HG03159 (cell line): ENCODE data around the gene MDH1.

Experiments used
- ATAC-seq: cut with Tn5 transposase; IDR thresholded peaks from one replicate; pipeline ENCODE4 v1.9.1; 2021; ENCODE audit warnings: mild to moderate bottlenecking, moderate library complexity; ENCODE audit not compliant: unreplicated experiment

Gene MDH1

DNA sequence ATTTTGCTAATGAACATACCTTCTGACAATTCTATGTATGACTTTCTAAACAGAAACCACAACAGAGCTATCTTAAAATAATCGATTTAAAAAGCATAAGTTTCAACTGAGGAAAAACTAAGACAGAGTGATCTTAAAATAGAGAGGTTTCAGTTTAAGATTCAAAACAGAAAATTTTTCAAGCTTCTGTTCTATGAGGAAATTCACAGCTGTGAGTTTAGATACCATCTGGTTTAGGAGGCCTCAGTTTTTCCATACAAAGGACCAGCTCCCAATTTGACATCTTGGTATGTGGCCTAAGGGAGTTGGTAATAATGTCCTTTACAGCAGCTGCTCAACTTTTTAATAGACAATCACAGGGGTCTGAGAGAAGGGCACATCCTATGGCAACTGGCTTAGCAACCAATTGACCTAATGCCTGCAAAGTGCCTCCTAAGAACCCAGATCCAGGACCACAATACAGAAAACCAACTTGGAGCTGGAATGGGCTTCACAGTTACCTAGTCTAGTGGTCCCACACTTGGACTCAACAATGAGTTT, 39.7 kb downstream of the MDH1 start:
- no peak for ATAC-seq

GRCh38 chr2:63631501-63631900, 42.7 kb downstream of the MDH1 start:
- no peak for ATAC-seq

DNA sequence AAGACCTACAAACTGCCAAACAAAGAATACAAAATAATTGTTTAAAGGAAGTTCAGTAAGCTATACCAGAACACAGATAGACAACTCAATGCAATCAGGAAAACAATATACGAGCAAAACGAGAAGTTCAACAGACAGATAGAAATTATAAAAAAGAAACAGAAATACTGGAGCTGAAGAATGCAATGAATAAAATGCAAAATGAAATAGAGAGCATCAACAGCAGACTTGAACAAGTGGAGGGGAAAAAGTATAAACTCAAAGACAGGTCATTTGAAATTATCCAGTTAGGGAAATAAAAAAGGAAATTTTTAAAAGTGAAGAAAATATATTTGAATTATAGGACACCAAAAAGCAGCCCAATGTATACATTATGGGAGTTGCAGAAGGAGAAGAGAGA, 43.6 kb downstream of the MDH1 start:
- no peak for ATAC-seq

GRCh38 chr2:63639344-63639743, 50.6 kb downstream of the MDH1 start:
- no peak for ATAC-seq

DNA sequence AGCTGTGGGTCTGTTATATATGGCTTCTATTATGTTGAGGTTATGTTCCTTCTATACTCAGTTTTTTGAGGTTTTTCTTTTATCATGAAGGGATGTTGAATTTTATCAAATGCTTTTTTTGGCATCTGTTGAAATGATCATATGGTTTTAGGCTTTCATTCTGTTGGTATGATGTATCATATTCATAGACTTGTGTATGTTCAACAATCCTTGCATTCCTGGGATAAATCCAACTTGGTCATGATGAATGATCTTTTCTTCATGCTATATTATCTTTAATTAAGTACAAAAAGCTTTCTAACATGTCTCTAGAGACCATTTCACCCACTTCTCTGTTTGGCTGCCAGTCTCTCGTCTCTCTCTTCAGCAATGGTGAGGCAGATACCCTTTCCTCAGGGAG, 54.2 kb downstream of the MDH1 start:
- ATAC-seq, result no peak

DNA sequence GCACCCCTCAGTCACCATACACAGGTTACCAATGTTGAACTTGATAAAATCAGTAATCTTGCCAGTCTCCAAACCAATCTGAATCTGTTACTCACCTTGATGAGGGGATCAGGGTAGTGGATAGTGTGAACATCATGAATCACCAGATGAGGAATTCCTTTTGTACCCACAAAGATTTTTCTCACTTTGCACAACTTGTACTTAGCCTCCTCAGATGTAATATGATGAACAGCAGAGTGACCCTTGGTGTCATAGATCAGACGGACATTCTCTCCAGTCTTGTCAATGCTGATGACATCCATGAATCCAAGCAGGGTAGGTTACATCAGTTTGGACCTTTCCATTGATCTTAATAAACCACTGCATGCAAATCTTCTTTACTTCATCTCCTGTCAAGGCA, 54.7 kb downstream of the MDH1 start:
- no peak for ATAC-seq

DNA sequence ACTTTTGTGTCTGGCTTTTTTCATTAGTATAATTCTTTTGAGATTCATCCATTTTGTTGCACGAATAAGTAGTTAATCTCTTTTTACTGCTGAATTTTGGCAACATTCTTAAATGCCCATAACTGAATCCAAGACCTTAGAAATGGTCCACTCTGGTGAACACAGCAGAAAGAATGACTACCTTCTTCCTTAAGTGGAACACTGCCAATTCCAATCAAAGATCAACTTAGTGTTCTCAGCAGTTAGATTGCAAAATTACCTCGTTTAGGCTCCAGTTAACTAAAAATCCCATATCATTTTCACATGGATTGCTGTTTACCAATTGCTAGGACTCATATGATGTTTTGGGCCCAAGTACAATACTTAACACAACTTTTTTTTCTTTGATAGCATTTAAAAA, 59.9 kb downstream of the MDH1 start:
- no peak for ATAC-seq

- ATAC-seq, result no peak
These were observed 61.1 kb downstream of the MDH1 start for GRCh38 chr2:63649829-63650228.

- ATAC-seq, result no peak
These were observed 62.0 kb downstream of the MDH1 start for GRCh38 chr2:63650756-63651155.

- no peak for ATAC-seq
These were observed 62.6 kb downstream of the MDH1 start for GRCh38 chr2:63651356-63651755.

- no peak for ATAC-seq
These were observed 63.3 kb downstream of the MDH1 start for GRCh38 chr2:63651861-63652651.

DNA sequence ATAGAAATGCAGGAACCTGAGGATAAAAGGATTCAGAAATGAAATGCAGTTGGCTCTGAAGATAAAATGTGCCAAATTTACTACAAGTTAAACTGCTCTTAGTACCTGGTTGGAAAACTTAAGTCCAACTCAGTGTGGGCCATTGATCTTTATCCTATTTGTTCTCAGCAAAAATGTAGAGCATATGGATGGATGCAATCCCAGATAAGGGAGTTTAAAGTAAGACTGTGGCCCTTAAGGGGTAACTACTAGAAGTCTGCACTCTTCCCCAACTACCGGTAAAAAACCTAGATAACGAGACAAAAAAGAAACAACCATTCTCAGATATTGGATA, 63.9 kb downstream of the MDH1 start:
- ATAC-seq, result no peak

DNA sequence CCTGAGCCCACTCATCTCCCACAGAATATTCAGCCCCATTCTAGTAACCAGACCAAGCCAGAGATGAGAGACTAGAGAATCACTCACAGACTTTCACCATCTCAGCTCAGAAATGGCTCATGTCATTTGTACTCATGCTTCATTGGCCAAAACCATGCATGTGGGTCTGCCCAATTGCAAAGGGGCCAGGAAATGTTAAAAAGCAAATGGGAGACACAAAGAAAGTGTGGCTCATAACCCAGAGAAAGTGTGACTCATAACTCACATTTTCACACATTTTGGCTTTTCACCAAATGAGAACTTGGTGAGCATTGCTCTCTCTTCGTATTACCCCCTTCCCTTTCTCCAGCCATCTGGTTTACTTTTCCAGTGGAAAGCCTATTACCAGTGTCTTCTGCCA, 66.2 kb downstream of the MDH1 start:
- ATAC-seq, result peak; percentile 79
